HUDEP-2 (cell line): ENCODE results near the gene HRK.
A peak's percentile ranks its signal among the peaks of the same experiment; 100 is the strongest.

Experiments used
- DNase-seq, 76 experiments: peaks; one replicate each; lab custom pipeline; 2025; ENCODE audit not compliant: unreplicated experiment in 76 of 76; lab: John Stamatoyannopoulos, UW

Gene HRK

GRCh38 chr12:116874324-116874995 lies 6.8 kb downstream of the HRK start:
- no peak for DNase-seq

DNA sequence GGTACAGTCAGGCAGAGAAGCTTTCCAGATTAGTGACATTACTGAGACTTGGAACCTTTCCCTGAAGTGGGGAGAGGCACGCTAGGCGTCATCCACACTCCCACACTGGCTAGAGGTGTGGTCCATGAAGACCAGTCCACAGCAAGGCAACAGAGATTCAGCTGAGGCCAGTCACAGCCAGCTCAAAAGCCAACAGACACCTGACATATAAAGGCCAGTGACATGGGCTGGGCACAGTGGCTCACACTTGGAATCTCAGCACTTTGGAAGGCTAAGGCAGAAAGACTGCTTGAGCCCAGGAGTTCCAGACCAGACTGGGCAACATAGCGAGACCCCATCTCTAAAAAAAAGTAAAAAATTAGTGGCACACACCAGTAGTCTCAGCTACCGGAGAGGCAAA lies 10.9 kb downstream of the HRK start:
- DNase-seq: no peak

DNA sequence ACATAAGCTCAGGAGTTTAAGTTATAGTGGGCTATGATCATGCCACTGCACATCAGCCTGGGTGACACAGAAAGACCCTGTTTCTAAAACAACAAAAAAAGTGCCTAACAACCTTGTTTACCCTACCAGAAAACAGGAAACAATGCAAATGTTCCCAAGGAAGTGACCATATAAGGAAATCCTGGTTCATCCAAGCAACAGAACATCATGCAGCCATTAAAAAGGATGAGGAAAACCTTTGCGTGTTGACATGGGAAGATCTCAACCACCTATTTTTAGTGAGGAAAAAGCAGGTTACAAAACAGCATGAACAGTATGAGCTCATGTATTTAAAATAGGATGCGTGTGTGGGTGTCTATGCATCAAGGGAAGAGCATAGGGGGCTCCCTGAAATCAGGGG lies 13.7 kb downstream of the HRK start:
- no peak for DNase-seq

- no peak for DNase-seq
Measured at GRCh38 chr12:116864371-116865160, 16.7 kb downstream of the HRK start.

- DNase-seq: peak in 9 of 76 experiments; percentile 1 to 20 (median 9)
Measured at GRCh38 chr12:116863275-116863767, 17.9 kb downstream of the HRK start.

DNA sequence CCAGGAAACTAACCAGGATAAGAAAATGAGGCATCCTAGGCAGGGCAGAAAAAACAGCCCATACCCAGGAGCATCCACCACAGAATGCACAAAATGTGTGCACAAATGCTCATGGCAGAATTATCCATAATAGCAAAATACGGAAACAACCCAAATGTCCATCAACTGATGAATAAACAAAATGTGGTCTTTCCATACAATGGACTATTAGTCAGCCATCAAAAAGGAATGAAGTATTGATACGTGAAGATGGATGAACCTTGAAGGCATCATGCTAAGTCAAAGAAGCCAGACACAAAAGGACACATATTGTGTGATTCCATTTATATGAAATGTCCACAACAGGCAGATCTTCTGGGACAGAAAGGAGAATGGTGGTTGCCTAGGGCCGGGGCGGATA lies 19.1 kb downstream of the HRK start:
- no peak for DNase-seq

DNA sequence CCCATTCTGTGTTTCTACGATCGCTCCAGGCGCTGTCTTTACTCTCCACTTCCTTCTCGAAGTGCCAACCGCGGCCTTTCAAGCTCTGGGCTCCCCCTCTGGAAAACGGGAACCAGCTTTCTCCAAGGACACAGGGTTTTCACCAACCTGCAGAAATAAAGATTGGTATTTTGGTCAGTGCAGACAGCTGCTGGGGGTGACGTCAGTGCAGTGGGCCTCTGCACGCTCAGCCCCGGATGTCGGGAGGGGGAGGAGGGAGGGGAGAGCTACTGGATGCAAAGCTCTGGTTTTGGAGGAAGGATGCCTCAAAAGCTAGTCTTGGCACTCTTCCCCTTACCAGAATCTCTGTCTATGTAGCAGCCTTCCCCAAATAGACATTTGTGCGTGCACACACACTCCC lies 19.9 kb downstream of the HRK start:
- DNase-seq: no peak

DNA sequence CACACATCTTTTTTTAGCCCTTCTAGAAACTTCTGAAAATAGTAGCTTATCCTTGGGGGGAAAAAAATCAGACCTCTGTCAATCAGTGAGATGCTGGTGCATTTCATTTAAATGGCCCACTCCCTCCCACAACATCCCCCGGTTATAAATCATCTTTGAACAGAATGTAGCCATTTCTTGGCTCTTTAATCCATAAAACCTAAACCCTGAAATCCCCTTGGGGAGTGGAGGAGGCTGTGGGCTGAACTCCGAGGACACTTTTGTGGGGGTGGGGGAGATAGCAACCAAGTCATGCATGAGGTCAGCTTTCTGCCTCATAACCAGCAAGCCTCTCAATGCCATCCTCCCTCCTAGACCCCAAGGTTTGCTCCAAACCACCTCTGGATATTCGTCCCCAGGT lies 21.0 kb downstream of the HRK start:
- DNase-seq: no peak

DNA sequence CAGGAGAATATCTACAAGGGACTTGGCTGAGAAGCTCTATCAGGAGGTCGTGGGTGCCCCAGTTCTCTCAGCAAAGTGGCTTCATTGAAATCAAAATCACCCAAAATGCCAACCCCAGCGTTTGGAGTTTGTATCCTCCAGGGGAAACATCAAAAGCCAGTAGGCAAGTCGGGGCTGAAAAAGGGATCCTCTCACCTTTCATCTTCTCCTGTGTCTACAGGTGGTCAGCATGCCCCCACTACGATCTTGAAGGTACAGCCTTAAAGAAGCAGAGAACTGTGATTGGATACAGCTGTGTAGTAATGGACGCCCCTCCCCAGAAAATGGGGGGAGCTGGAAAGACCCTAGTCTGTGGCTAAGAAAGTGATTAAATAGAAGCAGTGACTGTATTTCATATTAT lies 22.2 kb downstream of the HRK start:
- DNase-seq: no peak

DNA sequence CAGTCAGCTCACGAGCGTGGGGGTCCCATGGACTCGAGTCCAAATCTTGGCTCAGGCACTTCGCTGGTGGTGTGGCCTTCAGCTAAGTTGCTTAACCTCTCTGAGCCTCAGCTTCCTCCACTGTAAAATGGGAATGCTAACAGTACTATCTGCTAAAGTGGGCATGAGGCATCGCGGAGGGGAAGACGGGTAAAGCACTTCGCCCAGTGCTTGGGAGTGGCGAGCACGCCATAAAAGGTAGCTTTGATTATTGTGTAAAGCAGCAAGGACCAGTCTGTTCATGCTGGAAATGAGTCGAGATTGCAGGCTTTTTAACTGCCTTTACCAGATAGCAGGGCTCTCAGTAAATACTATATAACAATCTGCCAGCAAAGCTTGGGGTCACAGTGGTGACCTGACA lies 24.5 kb downstream of the HRK start:
- DNase-seq: no peak

GRCh38 chr12:116855744-116856470 lies 25.3 kb downstream of the HRK start:
- no peak for DNase-seq

DNA sequence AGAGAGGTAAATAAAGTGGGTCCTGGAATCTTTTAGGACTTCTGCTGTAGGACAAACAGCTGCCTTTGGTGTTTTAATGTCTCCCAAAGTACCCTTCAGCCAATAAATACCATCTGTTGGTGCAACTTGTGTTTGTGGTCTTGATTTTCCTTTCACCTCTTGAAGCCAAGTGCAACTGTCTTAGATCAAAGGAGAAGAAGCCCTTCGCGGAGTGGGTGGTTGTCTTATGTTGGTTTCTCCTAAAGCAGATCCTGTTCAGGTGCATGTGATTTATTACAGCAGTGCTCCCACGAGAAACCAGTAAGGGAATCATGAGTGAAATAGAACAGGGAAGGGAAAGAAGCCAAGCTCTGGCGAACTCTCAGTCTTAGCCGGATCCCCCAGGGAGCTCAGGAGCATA lies 27.7 kb downstream of the HRK start:
- DNase-seq: no peak

DNA sequence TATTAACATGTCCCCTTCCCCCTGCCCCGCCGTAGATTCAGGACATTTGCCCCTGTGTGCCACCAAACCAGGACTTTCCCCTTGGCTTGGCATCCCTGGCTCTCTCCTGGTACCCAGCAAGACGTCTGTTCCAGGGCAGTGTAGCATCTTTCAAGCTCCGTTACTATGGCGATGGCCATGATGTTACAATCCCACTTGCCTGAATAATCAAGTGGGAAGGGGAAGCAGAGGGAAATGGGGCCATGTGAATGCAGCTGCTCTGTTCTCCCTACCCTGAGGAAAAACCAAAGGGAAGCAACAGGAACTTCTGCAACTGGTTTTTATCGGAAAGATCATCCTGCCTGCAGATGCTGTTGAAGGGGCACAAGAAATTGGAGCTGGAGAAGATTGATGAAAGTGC lies 28.9 kb downstream of the HRK start:
- no peak for DNase-seq

DNA sequence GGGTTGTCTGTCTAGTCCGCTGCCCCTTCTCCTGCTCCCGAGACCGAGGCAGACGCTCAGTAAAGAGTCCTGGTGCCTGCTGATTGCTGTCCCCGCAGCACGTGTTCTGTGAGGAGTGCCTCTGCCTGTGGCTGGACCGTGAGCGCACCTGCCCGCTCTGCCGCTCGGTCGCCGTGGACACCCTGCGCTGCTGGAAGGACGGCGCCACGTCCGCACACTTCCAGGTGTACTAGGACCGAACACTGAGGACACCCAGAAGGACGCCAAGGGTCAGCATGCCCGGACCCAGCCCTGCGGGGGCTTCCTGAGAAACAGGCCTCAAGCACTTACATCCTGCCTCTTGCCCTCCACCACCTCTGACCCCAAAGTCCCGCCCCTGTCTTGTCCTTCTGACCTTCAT lies 32.0 kb downstream of the HRK start:
- no peak for DNase-seq

- DNase-seq: no peak
Measured at GRCh38 chr12:116843085-116843484, 38.2 kb downstream of the HRK start.

DNA sequence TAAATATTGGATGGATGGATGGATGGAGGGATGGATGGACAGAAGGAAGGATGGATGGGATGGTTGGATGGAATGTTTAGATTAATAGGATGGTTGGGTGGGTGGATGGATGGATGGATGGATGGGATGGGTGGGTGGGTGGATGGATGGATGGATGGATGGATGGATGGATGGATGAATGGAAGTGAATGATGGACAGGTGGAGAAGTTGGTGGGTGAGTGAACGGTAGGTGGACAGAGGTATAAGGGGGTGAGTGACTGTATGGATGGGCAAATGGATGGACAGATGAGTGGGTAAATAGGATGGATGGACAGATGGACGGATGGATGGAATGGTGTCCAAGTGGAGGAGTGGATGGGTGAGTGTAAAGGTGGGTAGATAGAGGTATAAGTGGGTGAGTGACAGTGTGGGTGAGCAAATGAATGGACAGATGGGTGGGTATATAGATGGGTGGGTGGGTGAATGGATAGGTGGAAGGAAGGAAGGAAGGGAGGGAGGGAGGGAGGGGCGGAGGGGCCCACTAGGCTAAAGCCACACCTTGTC lies 41.9 kb downstream of the HRK start:
- DNase-seq: no peak

GRCh38 chr12:116838365-116838764 lies 42.9 kb downstream of the HRK start:
- DNase-seq: no peak

DNA sequence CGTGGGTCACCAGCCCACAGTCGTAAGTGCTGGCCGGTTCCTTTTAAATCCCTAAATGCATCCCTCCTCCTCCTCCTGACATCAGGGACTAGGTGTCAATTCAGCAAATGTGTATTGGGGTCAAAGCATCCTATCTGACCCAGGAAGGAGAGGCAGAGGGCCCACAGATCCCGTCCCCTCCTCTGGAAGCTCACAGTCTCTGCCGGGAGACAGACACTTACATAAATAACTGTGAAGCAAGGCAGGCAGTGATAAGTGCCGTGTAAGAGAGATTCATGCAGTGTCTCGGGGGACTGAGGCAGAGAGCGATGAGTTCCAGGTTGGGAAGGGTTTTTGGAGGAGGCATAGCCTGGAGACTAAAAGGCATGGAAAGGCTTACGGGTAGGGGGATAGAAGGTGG lies 44.1 kb downstream of the HRK start:
- DNase-seq: no peak

DNA sequence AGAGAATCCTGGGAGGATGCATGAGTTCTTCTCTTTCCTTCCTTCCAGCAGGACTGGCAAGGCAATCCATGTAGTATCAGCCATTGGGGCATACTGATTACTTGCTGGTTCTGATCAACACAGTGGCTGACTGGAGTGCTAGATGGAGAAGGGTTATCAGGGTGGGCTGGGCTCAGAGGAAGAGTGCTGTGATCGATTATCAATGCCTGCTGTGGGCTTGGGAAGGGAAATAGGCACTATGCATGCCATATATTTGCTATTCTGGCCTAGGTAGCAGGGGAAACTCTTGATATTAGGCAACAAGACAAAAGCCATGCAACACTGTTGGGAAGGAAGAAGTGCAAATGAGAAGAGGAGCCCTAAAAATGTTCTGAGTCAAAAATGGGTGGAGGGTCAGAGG lies 45.8 kb downstream of the HRK start:
- no peak for DNase-seq

DNA sequence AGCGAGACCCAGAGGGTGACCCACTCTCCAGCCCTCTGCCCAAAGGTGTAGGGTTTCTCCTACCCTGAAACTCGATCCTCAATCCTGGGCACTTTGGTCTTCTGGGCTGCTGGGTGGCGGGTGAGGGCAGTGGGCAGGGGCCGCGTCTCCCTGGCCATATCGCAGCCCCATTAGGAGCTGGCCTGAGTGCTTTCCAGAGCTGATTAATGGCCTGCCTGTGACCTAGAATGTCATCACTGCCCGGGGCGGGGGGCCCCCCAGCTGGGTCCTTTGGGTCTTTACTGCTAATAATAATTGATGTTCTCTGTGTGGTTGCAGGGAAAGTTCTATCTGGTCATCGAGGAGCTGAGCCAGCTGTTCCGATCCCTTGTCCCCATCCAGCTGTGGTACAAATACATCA lies 47.8 kb downstream of the HRK start:
- DNase-seq: no peak

- no peak for DNase-seq
Measured at GRCh38 chr12:116832353-116832752, 48.9 kb downstream of the HRK start.
